Bone marrow (tissue), 2 donors: Measurements from ENCODE around the gene DCTN1.

Experiments used
- DNase-seq, 2 donors: peaks; one replicate each; lab custom pipeline; 2025; lab: John Stamatoyannopoulos, UW

The DCTN1 gene

GRCh38 chr2:74413001-74413698 lies 33.0 kb upstream of the DCTN1 start:
- DNase-seq: no peak

GRCh38 chr2:74407682-74408081 lies 27.6 kb upstream of the DCTN1 start:
- DNase-seq: no peak

- no peak for DNase-seq
Observed at GRCh38 chr2:74406035-74406434, 25.9 kb upstream of the DCTN1 start.

- no peak for DNase-seq
Observed at GRCh38 chr2:74401891-74402290, 21.8 kb upstream of the DCTN1 start.

- peak in 1 of 2 donors; percentile 49 for DNase-seq
Observed at GRCh38 chr2:74399785-74400184, 19.7 kb upstream of the DCTN1 start.

- no peak for DNase-seq
Observed at GRCh38 chr2:74396149-74396548, 16.0 kb upstream of the DCTN1 start.

- no peak for DNase-seq
Observed at GRCh38 chr2:74393525-74393924, 13.4 kb upstream of the DCTN1 start.

- DNase-seq: no peak
Observed at GRCh38 chr2:74392449-74392743, 12.3 kb upstream of the DCTN1 start.

- peak; percentile 88 to 95 for DNase-seq
Observed at GRCh38 chr2:74391580-74392448, 11.7 kb upstream of the DCTN1 start.

GRCh38 chr2:74391209-74391579 lies 11.1 kb upstream of the DCTN1 start:
- no peak for DNase-seq

- DNase-seq: no peak
Observed at GRCh38 chr2:74390606-74391005, 10.5 kb upstream of the DCTN1 start.

- DNase-seq: no peak
Observed at GRCh38 chr2:74387346-74387745, 7.2 kb upstream of the DCTN1 start.

- DNase-seq: no peak
Observed at GRCh38 chr2:74385396-74385795, 5.3 kb upstream of the DCTN1 start.

GRCh38 chr2:74384051-74384450 lies 3.9 kb upstream of the DCTN1 start:
- no peak for DNase-seq

- DNase-seq: no peak
Observed at GRCh38 chr2:74383254-74383653, 3.1 kb upstream of the DCTN1 start.

- no peak for DNase-seq
Observed at GRCh38 chr2:74381751-74382150, 1.6 kb upstream of the DCTN1 start.

GRCh38 chr2:74378007-74378406 lies 2.1 kb downstream of the DCTN1 start:
- no peak for DNase-seq

GRCh38 chr2:74375838-74376237 lies 4.3 kb downstream of the DCTN1 start:
- DNase-seq: no peak

- no peak for DNase-seq
Observed at GRCh38 chr2:74374509-74375205, 5.5 kb downstream of the DCTN1 start.

- no peak for DNase-seq
Observed at GRCh38 chr2:74373985-74374384, 6.1 kb downstream of the DCTN1 start.

- no peak for DNase-seq
Observed at GRCh38 chr2:74373221-74373676, 6.9 kb downstream of the DCTN1 start.

GRCh38 chr2:74372674-74373073 lies 7.4 kb downstream of the DCTN1 start:
- no peak for DNase-seq

- no peak for DNase-seq
Observed at GRCh38 chr2:74371421-74371820, 8.7 kb downstream of the DCTN1 start.
